Activated T-helper 2 cell treated with anti-CD3 and anti-CD28 coated beads, Interferon-gamma antibody, Interleukin-2, Interleukin-4, amounts not matched to agents 10 μg/mL and 5 μg/mL and 100 μg/mL, durations not matched to agents 14 hours and 24 hours and 36 hours (primary cell): ENCODE measurements around the gene DUOX2. TPM values are rescaled to one million over a fixed set of nuclear protein-coding genes. Genes with fewer than 3 reads are reported as not detected.

Source experiments
- DNase-seq: peaks from one replicate; pipeline ENCODE4 v3.0.0; 2021; ENCODE audit warnings: low spot score
- H3K27ac Mint-ChIP-seq: one replicate; pipeline ENCODE4 v1.8.0; 2021; ENCODE audit warnings: mixed read lengths
- H3K27me3 Mint-ChIP-seq: one replicate; pipeline ENCODE4 v1.8.0; 2021; ENCODE audit warnings: low read depth, mixed read lengths
- H3K36me3 Mint-ChIP-seq: one replicate; pipeline ENCODE4 v1.8.0; 2021; ENCODE audit warnings: low read depth, mixed read lengths
- H3K4me1 Mint-ChIP-seq: one replicate; pipeline ENCODE4 v1.8.0; 2021; ENCODE audit warnings: low read depth, mixed read lengths
- H3K4me3 Mint-ChIP-seq: one replicate; pipeline ENCODE4 v1.8.0; 2021; ENCODE audit warnings: low read depth, mild to moderate bottlenecking, moderate library complexity, mixed read lengths
- H3K9me3 Mint-ChIP-seq: one replicate; pipeline ENCODE4 v1.8.0; 2021; ENCODE audit warnings: mixed read lengths
- intact Hi-C: fragments of 100-400 bp; cut with micrococcal nuclease; formaldehyde crosslinking; loops from one replicate; pipeline ENCODE4 v1.15.1; 2023
- total RNA-seq: library from RNA; stranded (reverse); gene quantifications from 2 replicates; pipeline ENCODE4 v1.2.3, GENCODE V29; 2022

The DUOX2 gene
- total RNA-seq, 1 donor from 2014 or later, result not detected

DNA sequence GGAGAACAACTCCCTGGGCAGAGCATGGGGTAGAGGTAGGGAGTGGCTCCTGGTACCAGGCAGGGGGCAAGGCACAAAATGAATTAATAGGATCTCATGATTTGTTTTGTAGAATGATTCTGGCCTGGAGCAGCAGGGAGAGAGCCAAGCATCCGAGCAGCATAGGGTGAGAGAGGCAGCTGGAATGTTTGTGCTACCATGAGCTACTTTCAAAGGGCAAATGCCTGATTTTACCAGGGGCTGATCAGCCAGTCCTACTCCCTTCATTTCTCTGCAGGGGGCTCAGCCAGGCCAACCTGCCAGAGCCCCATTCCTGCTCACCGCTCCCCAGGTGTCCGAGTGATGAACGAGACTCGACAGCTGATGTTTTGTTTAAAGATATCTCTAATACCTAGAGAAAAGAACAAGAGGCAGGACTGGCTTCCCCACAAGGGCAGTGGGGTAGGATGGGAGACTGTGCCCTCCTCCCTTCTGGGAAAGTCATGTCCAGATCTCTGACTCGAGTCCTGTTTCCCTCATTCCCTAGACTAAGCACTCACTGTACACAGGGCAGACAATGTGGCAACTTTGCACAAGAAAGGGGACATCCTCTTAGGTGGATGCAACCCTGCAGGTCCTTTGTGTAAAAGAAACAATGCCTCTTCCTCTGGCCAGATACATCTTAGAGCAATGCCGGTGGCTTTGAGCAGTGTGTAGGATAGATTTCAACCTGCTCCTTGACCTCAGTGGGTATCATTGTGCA lies 12.9 kb downstream of the DUOX2 start:
- Mint-ChIP-seq H3K4me1 (no peaks in the 10 kb centered on the region), H3K27me3 (no peaks in the 10 kb centered on the region), H3K4me3 (no peak overlapping the region), H3K9me3 (no peaks in the 10 kb centered on the region), H3K27ac (no peak overlapping the region), H3K36me3 (no peaks in the 10 kb centered on the region)
- intact Hi-C loops, result no loop called here
- no peak for DNase-seq

DNA sequence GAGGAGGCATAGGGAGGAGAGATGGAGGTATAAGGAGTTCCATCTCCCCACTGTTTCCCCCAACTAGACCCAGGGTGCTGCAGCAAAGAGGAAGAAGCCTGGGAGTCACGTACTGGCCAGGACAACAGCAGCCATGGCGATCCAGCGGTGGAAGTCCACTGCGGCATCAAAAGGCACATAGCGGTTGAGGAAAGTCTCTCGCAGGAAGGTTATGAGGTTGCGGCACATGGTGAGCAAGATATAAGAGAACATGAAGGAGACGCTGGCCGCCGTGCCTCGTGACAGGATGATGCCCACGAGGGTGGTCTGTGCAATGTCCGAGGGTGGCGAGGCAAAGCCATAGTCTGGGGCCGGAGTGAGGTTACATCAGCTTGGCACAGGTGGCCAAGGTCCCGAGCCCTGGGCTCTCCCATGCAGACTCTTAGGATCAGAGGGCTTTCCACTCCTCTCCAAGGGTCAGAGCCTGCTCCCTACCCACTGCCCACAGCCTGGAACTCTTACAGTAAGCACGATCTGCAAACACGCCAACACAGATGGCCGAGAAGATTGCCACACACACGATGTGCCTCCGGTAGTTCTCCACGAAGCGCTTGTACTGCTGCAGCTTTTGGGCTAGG lies 14.3 kb downstream of the DUOX2 start:
- Mint-ChIP-seq H3K27me3 (no peaks in the 10 kb centered on the region), H3K4me1 (no peaks in the 10 kb centered on the region), H3K9me3 (no peaks in the 10 kb centered on the region), H3K27ac (no peak overlapping the region), H3K4me3 (no peak overlapping the region), H3K36me3 (no peaks in the 10 kb centered on the region)
- no peak for DNase-seq
- intact Hi-C loops, result no loop called here

DNA sequence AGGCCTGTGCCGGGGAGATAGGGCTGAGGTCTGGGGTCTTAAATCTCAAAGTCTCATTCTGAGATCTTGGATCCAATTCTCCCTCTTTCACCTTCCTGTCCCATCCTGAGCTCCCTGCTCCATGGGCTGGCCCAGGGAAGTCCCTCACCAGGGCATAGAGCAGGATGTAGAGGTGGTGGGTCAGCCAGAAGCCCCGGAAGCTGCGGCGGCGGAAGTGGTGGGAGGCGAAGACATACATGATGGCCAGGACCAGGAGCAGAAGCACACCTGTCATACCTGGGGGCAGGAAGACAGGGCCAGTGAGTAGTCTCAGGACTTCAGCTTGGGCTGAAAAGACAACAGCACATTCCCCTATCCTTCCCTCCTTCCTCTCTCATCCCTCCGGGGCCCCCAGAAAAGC lies 16.5 kb downstream of the DUOX2 start:
- H3K4me1 Mint-ChIP-seq, result no peaks in the 10 kb centered on the region
- H3K27ac Mint-ChIP-seq, result no peak overlapping the region
- intact Hi-C loops, result no loop called here
- peaks cover 3% of the 10 kb centered on the region for H3K27me3 Mint-ChIP-seq
- no peaks in the 10 kb centered on the region for H3K36me3 Mint-ChIP-seq
- H3K4me3 Mint-ChIP-seq, result no peak overlapping the region
- DNase-seq, result no peak
- no peaks in the 10 kb centered on the region for H3K9me3 Mint-ChIP-seq

DNA sequence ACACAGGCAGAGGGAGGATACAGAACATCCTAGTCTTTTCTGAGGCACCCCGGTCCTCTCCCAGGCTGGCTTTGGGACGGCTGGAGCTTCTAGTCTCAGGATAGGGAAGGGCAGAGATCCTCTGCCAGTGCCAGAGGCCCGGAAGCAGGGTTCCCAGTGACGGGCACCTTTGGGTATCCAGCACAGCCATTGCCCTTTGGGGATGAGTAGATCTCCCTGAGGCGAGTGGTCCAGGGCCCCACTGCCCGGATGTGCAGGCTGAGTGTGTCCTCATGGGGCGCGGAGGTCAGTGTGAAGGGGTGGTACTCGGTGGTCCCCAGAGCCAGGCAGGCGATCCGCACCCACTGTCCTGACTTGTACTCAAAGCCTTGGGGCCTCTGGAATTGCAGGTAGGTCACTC lies 18.3 kb downstream of the DUOX2 start:
- no peaks in the 10 kb centered on the region for H3K36me3 Mint-ChIP-seq
- intact Hi-C loops, result no loop called here
- DNase-seq, result no peak

DNA sequence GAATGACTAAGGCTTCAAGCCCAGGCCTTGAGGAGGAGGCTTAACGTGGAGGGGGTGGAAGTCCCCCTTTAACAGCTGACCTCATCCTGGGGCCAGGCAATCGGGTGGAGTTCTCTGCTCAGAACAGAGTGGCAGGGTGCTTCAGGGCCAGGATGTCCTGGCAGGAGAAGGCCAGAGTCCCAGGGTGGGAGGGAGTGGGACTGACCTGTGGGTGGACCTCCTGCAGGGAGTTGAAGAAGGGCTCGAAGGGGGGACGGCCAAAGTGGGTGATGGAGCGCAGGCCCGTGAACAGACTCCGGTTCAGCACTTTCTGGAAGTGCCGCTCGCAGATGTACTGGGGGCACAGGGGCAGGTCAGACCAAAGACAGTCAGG lies 19.6 kb downstream of the DUOX2 start:
- no peaks in the 10 kb centered on the region for H3K36me3 Mint-ChIP-seq
- peaks cover 23% of the 10 kb centered on the region for H3K27me3 Mint-ChIP-seq
- H3K4me3 Mint-ChIP-seq, result no peak overlapping the region
- H3K4me1 Mint-ChIP-seq, result no peaks in the 10 kb centered on the region
- H3K9me3 Mint-ChIP-seq, result no peaks in the 10 kb centered on the region
- DNase-seq, result no peak
- intact Hi-C loops, result no loop called here
- no peak overlapping the region for H3K27ac Mint-ChIP-seq

More for the DNA sequence above, 18.3 kb downstream of the DUOX2 start:
- Mint-ChIP-seq H3K27me3 (peaks cover 15% of the 10 kb centered on the region), H3K4me3 (no peak overlapping the region), H3K27ac (no peak overlapping the region), H3K9me3 (no peaks in the 10 kb centered on the region), H3K4me1 (no peaks in the 10 kb centered on the region)

DNA sequence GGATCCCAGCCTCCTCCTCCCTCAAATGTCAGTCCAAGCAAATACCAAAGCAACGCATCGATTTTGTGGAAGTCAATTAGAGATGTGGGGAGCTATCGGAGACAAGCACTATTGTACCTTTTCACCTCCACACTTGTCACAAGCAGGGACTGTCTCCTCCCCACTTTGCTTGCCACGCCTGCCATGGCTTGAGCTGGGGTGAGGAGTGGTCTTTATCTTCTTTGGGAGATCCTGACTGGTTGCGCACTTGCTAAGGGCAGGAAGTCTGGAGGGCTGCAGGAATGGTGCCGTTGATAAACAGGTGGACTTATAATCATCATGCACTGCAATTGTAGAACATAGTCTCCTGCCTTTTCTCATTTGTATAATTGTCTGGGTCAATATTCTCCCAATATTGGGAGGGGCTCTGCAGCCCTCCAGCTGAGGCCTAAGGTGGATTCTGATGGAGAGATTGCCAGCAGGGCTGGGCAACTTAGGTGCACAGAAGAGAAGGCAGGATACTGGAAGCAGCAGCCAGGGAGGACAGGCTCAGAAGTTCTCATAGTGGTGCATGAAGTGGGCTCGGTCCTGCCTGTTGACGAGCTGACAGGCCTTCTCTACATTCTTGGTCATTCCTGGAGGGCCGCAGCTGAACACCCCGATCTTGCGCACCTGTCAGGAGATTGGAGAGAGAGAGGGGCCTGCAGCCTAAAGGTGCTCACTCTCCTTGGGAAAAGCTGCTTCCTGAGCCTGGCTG lies 20.2 kb downstream of the DUOX2 start:
- no peak for DNase-seq
- no peaks in the 10 kb centered on the region for H3K4me1 Mint-ChIP-seq
- no peak overlapping the region for H3K4me3 Mint-ChIP-seq
- H3K27me3 Mint-ChIP-seq, result peaks cover 24% of the 10 kb centered on the region
- H3K27ac Mint-ChIP-seq, result no peak overlapping the region
- H3K36me3 Mint-ChIP-seq, result no peaks in the 10 kb centered on the region
- intact Hi-C loops, result no loop called here
- H3K9me3 Mint-ChIP-seq, result no peaks in the 10 kb centered on the region

DNA sequence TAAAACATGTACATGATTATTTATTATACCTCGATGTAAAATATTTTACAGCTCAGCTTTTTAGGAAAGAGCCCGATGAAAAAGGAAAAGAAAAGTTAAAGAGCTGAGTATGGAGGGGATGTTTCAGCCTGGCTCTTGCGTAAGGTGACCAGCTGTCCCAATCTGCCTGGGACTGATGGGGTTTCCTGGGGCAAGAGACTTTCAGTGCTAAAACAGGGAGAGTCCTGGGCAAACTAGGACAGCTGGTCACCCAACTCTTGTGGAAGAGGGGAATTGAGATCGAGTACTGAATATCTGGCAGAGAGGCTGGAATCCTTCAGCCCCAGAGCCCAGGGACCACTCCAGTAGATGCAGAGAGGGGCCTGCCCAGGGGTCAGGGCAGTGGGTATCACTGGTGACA lies 21.0 kb downstream of the DUOX2 start:
- DNase-seq, result no peak
- H3K27ac Mint-ChIP-seq, result no peak overlapping the region
- no peaks in the 10 kb centered on the region for H3K9me3 Mint-ChIP-seq
- H3K27me3 Mint-ChIP-seq, result peaks cover 24% of the 10 kb centered on the region
- H3K4me1 Mint-ChIP-seq, result no peaks in the 10 kb centered on the region
- intact Hi-C loops, result no loop called here
- H3K4me3 Mint-ChIP-seq, result no peak overlapping the region
- no peaks in the 10 kb centered on the region for H3K36me3 Mint-ChIP-seq

DNA sequence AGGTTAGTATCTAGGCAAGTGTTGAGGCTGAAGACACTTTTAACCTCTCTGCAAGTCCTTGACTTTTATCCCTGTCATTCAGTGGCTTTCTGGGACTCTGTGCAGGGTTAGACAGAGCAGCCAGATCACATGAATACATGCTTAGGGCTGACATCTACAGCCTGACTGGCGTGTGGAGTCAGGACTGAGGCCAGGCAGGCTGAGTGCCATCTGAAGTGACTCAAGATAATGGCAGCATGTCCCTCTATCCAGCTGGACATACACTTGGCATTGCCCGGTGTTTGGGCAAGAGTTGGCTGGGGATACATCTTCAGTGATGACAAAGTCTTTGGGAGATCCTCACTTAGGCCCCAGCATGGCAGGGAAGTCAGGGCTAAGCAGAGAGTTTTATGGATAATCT lies 22.4 kb downstream of the DUOX2 start:
- DNase-seq, result no peak
- Mint-ChIP-seq H3K27ac (no peak overlapping the region), H3K36me3 (no peaks in the 10 kb centered on the region), H3K4me1 (no peaks in the 10 kb centered on the region), H3K9me3 (no peaks in the 10 kb centered on the region), H3K4me3 (no peak overlapping the region), H3K27me3 (peaks cover 24% of the 10 kb centered on the region)
- intact Hi-C loops, result no loop called here

DNA sequence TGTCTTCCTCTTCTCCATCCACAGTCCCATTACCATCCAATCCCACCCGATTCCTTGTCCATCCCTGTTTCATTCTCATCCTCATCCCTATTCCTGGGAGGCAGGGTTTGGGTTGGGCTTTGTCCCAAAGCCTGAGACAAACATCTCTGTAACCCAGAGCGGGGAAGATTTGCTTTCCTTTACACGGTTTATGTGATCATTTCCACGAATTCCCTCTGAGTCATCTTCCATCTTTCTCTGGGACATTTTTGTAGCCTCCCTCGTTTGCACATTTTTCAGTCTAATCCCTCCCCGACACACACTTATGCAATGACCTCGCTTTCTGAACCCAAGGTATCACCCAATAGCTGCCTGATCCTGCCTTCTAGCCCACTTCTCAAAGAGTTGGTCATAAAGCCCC lies 22.8 kb downstream of the DUOX2 start:
- intact Hi-C loops, result no loop called here
- H3K4me3 Mint-ChIP-seq, result no peak overlapping the region
- DNase-seq, result no peak
- H3K9me3 Mint-ChIP-seq, result no peaks in the 10 kb centered on the region
- no peak overlapping the region for H3K27ac Mint-ChIP-seq
- peaks cover 24% of the 10 kb centered on the region for H3K27me3 Mint-ChIP-seq
- no peaks in the 10 kb centered on the region for H3K36me3 Mint-ChIP-seq
- no peaks in the 10 kb centered on the region for H3K4me1 Mint-ChIP-seq

DNA sequence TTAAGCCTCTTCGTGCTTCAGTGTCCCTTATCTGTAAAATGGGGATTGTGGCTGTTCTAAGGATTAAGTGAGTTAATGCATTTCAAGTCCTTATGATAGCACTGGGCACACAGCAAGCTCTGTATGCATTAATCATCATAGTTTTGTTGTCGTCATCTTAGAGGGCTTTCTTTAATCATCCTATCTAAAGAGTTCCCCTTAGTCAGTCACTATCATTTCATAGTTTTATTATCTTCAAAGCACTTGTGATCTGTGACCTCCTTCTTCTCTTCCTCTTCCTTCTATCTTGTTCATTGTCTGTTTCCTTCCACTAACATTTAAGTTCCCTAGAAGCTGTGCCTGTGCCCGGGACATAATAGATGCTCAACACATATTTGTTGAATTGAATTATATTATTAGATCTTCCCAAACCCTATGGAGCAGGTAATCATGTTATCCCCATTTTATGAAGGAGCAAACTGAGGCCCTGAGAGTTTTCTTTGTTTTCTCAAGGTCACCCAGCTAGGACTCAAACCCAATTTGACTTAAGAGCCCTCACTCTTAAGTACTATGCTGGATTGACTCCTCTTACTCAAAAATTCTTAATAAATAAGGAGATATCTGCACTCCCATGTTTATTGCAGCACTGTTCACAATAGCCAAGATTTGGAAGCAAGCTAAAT lies 24.1 kb downstream of the DUOX2 start:
- intact Hi-C loops, result no loop called here
- H3K4me1 Mint-ChIP-seq, result no peaks in the 10 kb centered on the region
- peaks cover 24% of the 10 kb centered on the region for H3K27me3 Mint-ChIP-seq
- no peak for DNase-seq
- H3K4me3 Mint-ChIP-seq, result no peak overlapping the region
- no peak overlapping the region for H3K27ac Mint-ChIP-seq
- no peaks in the 10 kb centered on the region for H3K9me3 Mint-ChIP-seq
- H3K36me3 Mint-ChIP-seq, result no peaks in the 10 kb centered on the region

DNA sequence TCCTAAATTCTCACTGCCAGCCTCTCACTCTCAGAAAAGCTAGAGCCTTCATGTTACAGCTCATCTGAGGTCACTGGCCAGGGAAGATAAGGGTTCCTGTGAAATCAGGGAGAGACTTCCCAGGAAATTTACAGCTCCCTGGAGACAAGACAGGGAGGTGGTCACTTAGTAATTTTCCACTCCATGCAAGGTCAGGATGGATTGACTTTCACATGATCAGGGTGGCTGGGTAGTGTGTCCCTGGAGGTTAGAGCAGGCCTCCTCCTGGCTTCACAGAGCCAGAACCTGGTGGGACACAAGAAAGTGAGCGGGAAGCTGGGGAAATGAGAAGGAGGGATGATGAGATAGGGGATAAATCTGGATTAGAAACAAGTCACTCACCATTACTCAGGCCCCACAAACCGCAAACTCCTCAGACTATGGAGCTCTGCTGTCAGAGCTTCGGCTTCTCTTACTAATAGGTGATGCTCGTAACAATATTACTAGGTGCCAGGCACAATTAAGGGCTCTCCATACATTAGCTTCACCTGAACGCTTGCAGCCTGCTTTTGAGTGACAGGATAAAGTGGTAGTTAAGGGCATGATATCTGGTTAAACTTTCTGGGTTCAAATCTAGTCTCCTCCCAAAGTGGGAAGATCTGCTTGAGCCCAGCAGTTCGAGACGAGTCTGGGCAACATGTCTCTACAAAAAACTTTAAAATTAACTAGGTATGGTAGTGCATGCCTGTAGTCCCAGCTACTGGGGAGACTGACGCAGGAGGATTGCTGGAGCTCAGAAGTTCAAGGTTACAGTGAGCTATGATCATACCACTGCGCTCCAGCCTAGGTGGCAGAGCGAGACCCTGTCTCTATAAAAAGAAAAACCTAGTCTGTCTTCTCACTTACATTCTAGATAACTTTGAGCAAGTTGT lies 24.9 kb downstream of the DUOX2 start:
- H3K4me1 Mint-ChIP-seq, result no peaks in the 10 kb centered on the region
- H3K36me3 Mint-ChIP-seq, result no peaks in the 10 kb centered on the region
- H3K27me3 Mint-ChIP-seq, result peaks cover 27% of the 10 kb centered on the region
- no peak for DNase-seq
- intact Hi-C loops, result no loop called here
- no peak overlapping the region for H3K4me3 Mint-ChIP-seq
- no peak overlapping the region for H3K27ac Mint-ChIP-seq
- H3K9me3 Mint-ChIP-seq, result no peaks in the 10 kb centered on the region

DNA sequence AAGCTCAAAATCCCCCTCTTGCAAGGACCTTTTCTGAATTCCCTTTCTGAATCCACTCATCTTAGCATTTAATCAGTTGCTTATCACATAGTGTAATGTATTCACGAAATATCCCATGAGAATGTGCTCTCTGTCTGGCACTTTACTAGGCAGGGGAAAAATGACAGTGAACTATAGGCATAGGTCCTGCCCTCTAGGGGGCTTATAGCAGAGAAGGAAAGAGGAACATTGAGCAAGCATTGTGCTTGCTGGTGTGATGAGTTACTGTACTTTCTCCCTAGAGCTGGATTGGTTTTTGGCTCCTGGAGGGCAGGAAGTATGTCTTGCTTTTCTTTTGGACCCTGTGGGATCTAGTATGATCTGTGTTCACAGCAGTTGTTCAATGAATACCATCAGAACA lies 26.5 kb downstream of the DUOX2 start:
- intact Hi-C loops, result no loop called here
- DNase-seq, result no peak
- no peak overlapping the region for H3K27ac Mint-ChIP-seq
- H3K27me3 Mint-ChIP-seq, result peaks cover 28% of the 10 kb centered on the region
- no peak overlapping the region for H3K4me3 Mint-ChIP-seq
- H3K4me1 Mint-ChIP-seq, result no peaks in the 10 kb centered on the region
- no peaks in the 10 kb centered on the region for H3K9me3 Mint-ChIP-seq
- H3K36me3 Mint-ChIP-seq, result no peaks in the 10 kb centered on the region
